HG03575 (cell line): ENCODE data around the gene KRTAP21-2.
"Not testable (repeated sequence)": the region's sequence is repeated elsewhere in the genome, so short reads cannot be mapped to it uniquely, and the experiment has no call there.

Source experiments
- ATAC-seq: cut with Tn5 transposase; IDR thresholded peaks from one replicate; pipeline ENCODE4 v1.9.1; 2021; ENCODE audit not compliant: unreplicated experiment, insufficient number of reproducible peaks, low FRiP score; ENCODE audit errors: extremely low read depth

The KRTAP21-2 gene

GRCh38 chr21:30747159-30747558, at the start of gene KRTAP21-2:
TSS of gene KRTAP21-2 (minus strand) at chr21:30747259. CDS start at chr21:30747202, 57 bp downstream.
- no peak for ATAC-seq

- ATAC-seq: no peak
Observed at GRCh38 chr21:30793581-30794314, 46.7 kb upstream of the KRTAP21-2 start.

- ATAC-seq: no peak
Observed at GRCh38 chr21:30779249-30779648, 32.2 kb upstream of the KRTAP21-2 start.

GRCh38 chr21:30769724-30770431, 22.8 kb upstream of the KRTAP21-2 start:
- no peak for ATAC-seq

GRCh38 chr21:30760776-30761175, 13.7 kb upstream of the KRTAP21-2 start:
- no peak for ATAC-seq

GRCh38 chr21:30758306-30758705, 11.2 kb upstream of the KRTAP21-2 start:
- no peak for ATAC-seq

- ATAC-seq: not testable (repeated sequence)
Observed at GRCh38 chr21:30755328-30755727, 8.3 kb upstream of the KRTAP21-2 start, which contains the start of gene KRTAP21-1. TSS of gene KRTAP21-1 (minus strand) at chr21:30755428. CDS start at chr21:30755378, 50 bp downstream.

- no peak for ATAC-seq
Observed at GRCh38 chr21:30740462-30740861, 6.6 kb downstream of the KRTAP21-2 start.

GRCh38 chr21:30733026-30733425, 14.0 kb downstream of the KRTAP21-2 start:
- no peak for ATAC-seq

- ATAC-seq: no peak
Observed at GRCh38 chr21:30726726-30727125, 20.3 kb downstream of the KRTAP21-2 start.

GRCh38 chr21:30719401-30719800, 27.7 kb downstream of the KRTAP21-2 start:
- no peak for ATAC-seq

- ATAC-seq: no peak
Observed at GRCh38 chr21:30718239-30718909, 28.7 kb downstream of the KRTAP21-2 start, which contains the start of gene KRTAP21-3. TSS of gene KRTAP21-3 (minus strand) at chr21:30718777. CDS start at chr21:30718759, 18 bp downstream.

- ATAC-seq: no peak
Observed at GRCh38 chr21:30717105-30717504, 30.0 kb downstream of the KRTAP21-2 start.

GRCh38 chr21:30714946-30715345, 32.1 kb downstream of the KRTAP21-2 start:
- ATAC-seq: no peak

GRCh38 chr21:30714456-30714855, 32.6 kb downstream of the KRTAP21-2 start:
- no peak for ATAC-seq

- ATAC-seq: no peak
Observed at GRCh38 chr21:30713766-30714165, 33.3 kb downstream of the KRTAP21-2 start.

- no peak for ATAC-seq
Observed at GRCh38 chr21:30710499-30710898, 36.6 kb downstream of the KRTAP21-2 start.

GRCh38 chr21:30707409-30707808, 39.6 kb downstream of the KRTAP21-2 start:
- no peak for ATAC-seq
